Left colon (tissue), 2 donors: ENCODE results near the gene FRMPD4. TPM values are rescaled to one million over a fixed set of nuclear protein-coding genes. Genes with fewer than 3 reads are reported as not detected.

Source experiments
- ATAC-seq: fragments of 200-7000 bp; cut with Tn5 transposase; one replicate; pipeline ENCODE4 v1.9.1; 2020; ENCODE audit warnings: mild to moderate bottlenecking, moderate library complexity
- DNase-seq, 2 donors: peaks; one replicate each; pipeline ENCODE4 v3.0.0-alpha.2; 2020
- intact Hi-C, 2 donors: fragments of 100-400 bp; cut with DNase I in 1 of 2; cut with micrococcal nuclease in 1 of 2; formaldehyde crosslinking; loops; one replicate each; pipeline versions ENCODE4 v1.11.2 to v1.14.0; 2022; cut with DNase I, micrococcal nuclease
- total RNA-seq, 2 donors: library from RNA; stranded (reverse); fragmentation: NEBNext Ultra II Directional; extraction: Animal tissue kit (Norgen Biotek cat#: 25700); gene quantifications; one replicate each; pipeline ENCODE4 v1.2.1, GENCODE V29; 2021
- donor health status: DM: no; HTN: no; CAD: no.
- donor health status: DM: yes; HTN: yes; CAD: no.

The FRMPD4 gene
- total RNA-seq, 2 donors from 2014 or later = 0.03 to 0.59 TPM

DNA sequence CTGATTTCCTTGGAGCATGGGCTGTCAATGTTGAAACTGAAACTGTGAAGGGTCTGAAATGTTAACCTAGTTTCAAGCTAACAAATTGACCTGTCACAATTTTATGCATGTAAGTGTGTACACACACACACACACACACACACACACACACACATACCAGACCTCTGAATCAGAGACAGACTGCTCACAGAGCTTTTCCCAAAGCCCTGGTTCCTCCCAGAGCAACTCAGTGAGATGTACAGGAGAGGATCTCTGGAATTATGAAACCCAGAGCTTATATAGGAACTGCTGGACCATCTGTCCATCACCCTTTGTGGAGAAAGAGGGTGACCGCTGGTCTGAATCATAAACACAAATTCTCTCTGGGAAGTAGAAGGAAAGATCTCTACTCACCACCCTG, 424.8 kb downstream of the FRMPD4 start:
- DNase-seq (no peak), ATAC-seq (no peak)
- intact Hi-C loops = no loop called here

DNA sequence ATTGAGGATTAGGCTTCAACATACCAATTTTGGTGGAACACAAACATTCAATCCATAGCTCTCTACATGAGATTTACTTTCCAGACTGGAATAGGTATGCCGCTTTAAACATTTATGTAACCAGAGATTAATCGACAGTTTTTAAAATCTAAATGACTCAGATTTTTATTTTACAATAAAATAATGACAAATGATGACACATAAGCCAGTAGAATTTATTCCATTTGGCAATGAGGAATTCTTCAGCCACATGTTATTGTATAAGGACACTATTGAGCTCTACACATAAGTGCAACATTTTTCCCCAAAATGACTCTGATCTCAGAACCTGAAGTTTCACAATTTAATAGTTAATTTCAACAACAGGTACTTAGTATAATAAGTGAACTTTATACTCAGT, 425.9 kb downstream of the FRMPD4 start:
- intact Hi-C loops = no loop called here
- DNase-seq (no peak), ATAC-seq (no peak)

DNA sequence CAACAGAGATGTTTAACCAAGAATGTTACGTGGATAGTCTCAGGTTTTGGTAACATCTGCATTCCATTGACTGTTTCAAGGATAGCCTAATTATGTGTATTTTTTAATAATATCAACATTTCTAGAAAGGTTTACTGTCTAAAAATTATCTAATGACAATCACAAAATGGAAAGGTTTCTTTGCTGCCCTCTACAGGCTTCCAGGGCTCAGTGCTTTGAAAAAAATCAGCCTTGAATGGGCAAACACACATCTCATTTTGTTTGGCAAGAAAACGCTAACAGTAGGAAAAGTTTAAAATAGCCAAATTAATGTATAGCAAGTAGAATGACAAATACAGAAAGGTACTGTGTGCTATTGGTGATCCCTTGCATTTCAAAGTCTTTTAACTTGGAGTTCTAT, 429.6 kb downstream of the FRMPD4 start:
- intact Hi-C loops = no loop called here
- ATAC-seq = no peak
- no peak for DNase-seq

DNA sequence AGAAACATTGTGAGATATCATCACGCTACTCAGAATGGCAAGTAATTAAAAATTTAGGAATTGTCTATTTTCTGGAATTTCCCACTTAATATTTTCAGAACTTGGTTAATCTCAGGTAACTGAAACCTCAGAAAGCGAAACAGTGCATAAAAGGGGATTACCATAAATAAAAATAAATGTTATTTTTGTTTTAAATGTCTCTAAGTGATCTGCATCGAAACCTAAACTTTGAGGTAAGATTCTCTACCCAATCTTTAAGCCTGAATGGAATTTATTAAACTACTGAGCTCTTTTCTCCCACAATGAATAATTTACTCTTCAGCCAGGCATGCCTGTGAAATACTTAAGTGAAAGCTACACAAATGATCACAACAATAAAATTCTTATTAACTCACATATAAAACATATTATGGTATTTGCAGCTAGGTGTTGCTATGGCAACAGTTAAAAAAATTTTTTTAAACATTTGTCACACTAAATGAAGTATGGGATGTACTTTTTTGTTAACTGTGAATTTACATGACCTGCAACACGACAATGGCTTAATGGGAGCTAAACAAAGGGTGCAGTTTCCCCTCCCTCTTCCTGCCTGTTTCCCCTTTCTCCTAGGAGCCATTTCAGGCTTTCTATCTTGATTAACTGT, 432.7 kb downstream of the FRMPD4 start:
- intact Hi-C loops = no loop called here

DNA sequence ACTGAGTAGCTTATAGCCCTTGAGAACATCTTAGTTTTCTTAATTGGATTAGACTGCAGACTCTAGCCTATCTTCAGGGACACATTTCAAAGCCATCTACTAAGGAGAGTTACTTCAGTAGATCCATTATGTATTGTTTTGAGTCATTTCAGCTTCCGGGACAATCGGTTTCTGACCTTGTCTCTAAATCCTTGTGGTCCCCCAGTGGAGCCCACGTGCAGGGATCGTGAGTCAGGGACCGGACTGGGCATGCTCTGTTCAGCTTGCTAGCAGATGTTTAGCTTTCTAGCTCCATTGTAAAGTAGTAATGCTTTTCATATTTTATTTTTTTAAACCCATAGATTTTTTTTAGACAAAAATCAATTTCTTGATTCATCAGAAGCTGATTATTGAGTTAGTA, 441.0 kb downstream of the FRMPD4 start:
- intact Hi-C loops = no loop called here
- DNase-seq = no peak
- no peak for ATAC-seq

More for the DNA sequence above, 432.7 kb downstream of the FRMPD4 start:
- ATAC-seq (no peak), DNase-seq (no peak)

DNA sequence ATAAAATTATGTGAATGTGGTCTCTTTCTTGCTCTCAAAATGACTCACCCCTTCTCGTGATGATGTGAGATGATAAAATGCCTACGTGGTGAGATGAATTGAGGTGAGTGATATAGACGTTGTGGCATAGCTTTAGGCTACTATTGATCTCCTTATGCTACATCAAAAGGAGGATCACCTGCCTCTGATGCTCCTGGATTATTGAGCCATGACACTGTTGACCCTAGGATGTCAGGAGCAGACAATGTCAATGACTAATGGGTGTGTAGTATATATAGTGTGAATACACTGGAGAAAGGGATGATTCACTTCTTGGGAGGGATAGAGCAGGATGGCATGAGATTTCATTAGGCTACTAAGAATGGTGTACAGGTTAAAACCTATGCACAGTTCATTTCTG, 442.3 kb downstream of the FRMPD4 start:
- intact Hi-C loops = no loop called here
- DNase-seq (no peak), ATAC-seq (no peak)

DNA sequence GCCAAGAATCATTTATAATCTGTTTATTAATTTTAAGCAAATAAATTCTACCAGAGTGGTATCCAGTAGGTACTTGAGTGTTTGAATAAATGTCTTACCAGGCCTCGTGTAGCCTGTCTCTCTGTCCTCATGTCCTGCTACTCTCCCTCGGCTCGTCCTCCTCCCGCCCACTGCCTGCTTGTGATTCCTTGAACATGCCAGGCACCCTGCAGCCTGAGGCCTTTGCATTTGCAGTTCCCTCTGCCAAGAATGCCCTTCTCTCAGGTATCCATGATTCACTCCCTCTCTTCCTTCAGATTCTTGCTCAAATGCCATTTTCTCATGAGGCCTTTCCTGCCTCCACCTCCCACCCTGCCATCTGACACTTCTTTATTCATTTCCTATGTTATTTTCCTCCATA, 443.3 kb downstream of the FRMPD4 start:
- no peak for DNase-seq
- ATAC-seq = no peak
- intact Hi-C loops = no loop called here

DNA sequence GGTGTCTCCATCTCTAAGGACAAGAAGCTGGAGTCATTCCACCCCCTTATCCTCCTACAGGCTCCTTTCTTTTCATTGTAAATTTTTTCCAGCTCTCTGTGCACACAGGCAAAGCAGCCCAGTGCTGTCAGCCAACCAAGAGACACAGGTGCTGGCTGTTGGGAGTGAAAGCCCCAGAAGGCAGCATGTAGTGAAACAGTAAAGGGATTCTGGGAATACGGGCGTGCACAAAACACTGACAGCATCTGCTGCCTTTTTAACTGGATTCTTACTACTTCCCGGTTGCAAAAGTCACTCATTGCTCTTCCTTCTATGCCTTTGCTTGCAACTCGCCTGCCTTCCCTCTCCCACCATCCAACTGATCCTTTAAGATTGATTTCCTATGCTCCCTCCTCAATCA, 444.4 kb downstream of the FRMPD4 start:
- ATAC-seq (no peak), DNase-seq (no peak)
- intact Hi-C loops = no loop called here

DNA sequence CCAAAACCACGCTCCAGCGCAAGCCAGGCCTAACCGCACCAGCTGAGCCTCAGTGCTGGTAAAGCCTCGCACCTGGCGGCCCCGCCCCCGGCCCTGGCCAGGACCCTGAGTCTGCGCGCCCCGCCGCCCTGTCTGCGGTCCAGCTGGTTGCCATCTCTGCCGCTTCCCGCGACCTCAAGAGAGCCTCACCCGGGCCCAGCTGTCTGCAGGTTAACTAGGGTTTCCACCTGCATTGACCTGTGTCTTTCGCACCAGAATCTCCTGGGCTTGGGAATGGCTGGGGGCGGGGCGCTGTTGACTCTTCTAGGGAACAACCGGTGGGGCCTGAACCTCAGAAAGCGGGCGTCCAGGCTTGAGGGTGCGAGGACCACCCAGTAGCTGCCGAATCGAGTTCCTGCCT, 445.3 kb downstream of the FRMPD4 start:
- ATAC-seq (no peak), DNase-seq (no peak)
- intact Hi-C loops = no loop called here

DNA sequence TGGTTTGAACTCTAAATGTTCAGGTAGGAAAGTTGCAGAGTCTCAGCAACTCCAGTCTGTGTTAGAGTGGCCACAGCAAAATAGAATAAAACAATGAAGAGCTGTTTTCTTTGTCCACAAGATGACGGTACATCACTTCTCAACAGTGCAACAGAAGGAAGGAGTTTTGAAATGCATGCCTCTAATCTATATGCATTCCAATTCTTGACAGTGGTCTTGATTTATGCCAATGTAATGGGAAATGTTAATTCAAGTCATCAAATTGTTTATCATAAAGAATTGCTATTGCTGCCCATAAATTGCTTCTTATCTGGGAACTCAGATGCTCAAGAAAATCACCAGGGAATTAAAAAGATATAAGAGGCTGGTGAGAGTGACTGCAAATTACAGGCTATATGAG, 457.4 kb downstream of the FRMPD4 start:
- no peak for ATAC-seq
- intact Hi-C loops = no loop called here
- no peak for DNase-seq

DNA sequence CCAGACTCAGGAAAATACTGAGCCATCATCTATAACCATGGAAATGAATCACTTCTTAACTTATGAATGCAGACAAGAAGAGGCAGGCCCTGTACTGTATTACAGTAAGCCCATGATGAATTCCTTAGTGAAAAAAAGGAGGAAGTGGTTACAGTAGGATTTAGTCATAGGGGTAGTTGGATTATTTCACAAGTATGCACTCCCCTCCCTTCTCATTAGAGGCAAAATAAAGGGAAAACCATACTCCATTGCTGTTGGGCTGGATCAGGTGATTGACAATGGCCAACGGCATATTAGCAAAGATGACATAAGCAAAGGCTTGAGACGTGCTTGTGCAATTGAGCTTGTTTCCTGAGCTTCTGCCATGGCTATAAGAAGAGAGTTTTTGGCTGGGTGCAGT, 471.8 kb downstream of the FRMPD4 start:
- intact Hi-C loops = no loop called here
- ATAC-seq (no peak), DNase-seq (no peak)

DNA sequence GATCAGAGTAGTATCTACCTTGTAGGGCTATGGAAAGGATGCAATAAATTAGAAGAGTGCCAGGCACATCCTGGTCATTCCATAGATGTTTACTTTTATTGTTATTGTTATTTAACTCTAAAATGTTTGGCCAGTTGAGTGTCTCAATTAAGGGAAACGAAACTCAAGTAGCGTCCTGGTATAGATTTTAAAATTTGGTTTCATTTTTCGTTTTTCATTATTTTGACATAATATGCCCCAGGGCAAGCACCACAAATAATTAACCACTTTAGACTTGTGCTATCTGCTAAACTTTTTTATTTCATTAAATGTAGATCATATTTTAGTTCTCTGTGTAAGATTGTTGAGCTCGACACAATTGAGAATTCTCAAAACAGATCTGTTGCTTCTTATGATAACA, 473.2 kb downstream of the FRMPD4 start:
- no peak for ATAC-seq
- intact Hi-C loops = no loop called here

DNA sequence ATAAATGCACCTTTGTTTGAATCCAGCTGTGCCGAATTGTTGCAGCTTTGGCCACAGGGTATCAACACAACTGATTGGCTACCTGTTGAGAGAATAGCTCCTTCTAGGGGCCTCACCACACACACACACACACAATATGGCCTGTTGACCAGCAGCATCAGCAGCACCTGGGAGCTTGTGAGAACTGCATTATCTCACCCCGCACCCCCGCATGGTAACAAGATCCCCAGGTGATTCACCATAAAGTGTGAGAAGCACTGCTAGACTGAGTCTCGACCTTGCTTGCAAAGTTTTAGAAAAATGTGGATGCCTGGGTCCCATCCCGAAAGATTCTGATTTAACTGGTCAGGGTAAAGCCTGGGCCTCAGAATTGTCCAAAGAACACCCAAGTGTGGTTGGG, 476.0 kb downstream of the FRMPD4 start:
- DNase-seq = no peak
- intact Hi-C loops = no loop called here
- ATAC-seq = no peak

More for the DNA sequence above, 473.2 kb downstream of the FRMPD4 start:
- DNase-seq = no peak

DNA sequence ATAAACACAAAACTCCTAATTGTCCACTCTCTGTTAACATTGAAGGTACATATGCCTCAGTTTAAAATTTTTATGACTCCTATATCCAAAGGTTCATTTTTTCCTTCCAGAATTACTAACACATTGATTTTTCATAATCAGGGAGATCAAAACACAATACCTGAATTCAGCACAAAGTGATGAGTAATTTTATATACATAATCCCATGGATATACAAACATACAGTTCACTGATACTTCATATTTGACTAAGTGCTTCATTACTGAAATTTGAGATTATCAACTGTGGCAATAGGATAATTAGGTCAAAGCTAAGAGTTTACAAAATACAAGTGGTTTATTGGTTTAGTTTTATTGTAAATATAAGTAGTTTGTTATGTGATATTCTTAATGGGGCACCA, 476.8 kb downstream of the FRMPD4 start:
- DNase-seq (no peak), ATAC-seq (no peak)
- intact Hi-C loops = no loop called here

DNA sequence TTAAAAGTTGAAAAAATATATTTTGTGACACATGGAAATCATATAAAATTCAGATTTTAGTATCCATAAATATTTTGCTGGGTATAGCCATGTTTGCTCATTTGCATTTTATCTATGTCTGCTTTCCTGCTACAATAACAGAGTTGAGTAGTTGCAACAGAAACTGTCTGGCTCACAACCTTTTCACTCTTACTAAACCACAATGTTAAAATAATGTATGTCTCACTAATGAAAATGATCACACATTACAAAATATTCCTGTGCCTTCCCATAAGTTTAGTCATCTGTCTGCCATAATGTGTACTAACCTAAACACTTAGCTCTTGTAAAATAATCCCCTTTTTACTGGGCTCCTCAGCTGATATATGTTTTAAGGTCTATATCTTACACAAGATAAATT, 479.0 kb downstream of the FRMPD4 start:
- intact Hi-C loops = no loop called here
- DNase-seq (no peak), ATAC-seq (no peak)

DNA sequence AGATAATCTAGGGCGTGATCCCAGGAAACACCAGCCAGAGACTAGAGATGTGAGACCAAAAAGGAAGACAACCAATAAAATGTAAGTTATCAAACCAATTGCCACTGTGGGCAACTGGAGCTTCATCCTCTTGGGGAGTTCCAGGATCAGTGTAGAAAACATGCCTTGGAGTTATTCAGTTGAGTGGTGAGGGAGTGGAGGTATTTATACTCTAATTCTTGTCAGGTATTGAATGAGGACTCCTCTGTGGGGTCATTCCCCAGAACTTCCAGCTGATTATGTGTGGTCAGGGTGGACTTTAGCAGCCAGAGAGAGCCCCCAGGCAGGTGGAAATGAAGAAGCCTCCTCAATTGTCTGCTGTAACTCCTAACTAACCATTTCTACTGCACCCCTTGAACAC, 509.0 kb downstream of the FRMPD4 start:
- ATAC-seq (no peak), DNase-seq (no peak)
- intact Hi-C loops = no loop called here

DNA sequence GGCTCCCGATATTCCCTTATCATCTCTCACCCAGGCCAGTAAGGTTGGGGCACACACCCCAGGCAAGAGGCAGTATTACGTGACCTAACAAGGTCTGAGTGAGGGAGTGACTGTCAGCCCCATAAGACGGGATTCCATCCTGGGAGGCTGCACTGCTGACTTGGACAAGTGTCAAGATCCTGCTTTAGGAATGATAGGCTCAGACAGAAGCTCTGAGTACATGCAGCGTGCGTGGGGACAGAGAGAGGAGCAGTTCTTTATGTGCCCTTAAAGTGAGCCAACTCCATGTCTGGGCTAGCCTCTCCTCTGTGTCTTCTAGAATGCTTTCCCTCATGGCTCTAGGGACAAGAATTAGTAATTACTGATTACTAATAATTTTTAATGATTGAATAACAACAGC, 510.7 kb downstream of the FRMPD4 start:
- no peak for ATAC-seq
- no peak for DNase-seq
- intact Hi-C loops = no loop called here

DNA sequence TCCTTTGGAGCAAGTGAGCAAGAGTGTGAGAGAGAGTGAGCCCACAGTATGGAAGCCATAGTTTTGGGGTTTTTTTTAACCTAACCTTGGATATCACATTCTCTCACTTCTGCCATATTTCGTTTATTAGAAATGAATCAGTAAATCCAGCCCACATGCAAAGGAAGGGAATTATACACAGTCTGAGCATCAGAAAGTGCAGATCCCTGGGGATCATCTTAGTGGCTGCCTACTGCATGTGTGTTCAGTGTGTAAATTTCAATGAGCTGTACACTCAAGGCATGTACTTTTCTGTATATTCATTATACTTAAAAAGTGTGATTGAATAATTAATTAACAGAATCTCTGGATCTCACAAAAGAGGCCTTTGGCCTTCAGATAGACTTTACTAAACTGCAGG, 519.2 kb downstream of the FRMPD4 start:
- ATAC-seq (no peak), DNase-seq (no peak)
- intact Hi-C loops = no loop called here

DNA sequence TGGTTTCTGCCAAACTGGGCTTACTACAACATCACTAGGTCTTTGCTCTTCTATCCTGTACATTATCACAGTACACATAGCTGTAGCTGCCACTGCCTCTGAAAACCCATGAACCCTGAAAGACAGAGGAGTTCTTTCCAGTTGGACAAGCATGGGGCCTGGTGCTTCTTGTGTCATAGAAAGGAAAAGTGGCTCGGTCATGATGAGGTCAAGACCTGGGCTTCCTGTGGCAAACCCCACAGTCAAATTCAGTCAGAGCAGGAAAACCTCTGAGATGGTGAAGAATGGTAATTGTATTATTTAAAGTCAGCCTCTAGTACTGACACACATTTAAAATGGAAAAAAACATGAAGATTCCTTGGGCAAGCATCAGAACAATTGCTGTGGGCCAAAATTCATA, 519.6 kb downstream of the FRMPD4 start:
- DNase-seq (no peak), ATAC-seq (no peak)
- intact Hi-C loops = no loop called here

DNA sequence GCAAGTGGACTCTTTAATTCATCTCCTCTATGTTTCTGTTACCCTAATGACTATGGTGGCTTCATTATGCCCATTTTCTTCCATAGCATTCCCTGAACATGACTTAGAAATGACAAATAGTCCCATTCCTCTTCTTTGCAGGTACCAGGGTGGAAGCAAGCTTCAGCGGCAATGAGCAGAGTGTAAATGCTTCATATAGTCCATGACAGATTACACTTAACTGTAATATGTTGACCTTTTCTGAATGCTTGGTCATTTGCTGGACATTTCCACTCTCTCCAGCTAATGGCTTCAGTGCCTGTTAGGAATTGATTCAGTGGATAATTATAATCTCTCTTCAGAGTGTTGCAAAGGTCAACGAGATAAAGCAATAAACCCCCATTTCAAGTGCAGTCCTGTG, 523.2 kb downstream of the FRMPD4 start:
- DNase-seq (no peak), ATAC-seq (no peak)
- intact Hi-C loops = no loop called here

DNA sequence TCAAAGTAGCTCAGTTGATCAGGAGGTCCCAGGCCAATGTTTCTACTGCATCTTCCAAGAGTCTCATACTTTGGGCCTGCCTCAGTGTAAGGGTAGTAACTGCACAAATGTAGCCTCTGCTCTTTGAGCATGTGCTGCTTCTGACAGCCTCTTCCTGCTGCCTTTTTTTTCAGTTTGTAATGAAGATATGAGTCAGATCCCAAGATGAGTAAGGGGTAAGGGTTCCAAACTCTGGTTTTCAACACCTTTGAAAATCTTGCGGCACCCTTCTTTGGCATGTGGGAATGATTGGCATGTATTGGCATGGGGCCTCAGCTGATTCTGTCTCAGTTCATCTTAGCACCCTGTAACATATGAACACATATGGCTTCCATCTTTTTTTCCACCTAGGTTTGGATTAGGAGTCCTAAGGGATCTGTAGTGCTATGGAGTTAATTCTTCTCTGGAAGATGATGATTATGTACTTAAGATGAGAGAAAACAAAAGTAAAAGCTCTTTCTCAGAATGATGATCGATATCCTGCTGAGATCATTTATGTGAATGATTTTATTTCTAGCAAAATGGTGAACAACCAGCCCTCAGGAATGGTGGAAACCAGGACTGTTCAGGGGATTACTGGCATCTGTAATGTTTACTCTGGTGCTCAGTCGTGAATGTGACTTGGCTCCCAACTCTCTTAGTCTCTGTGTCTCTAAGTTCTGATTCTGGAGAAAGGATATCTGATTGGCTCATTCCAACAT, 534.3 kb downstream of the FRMPD4 start:
- ATAC-seq (no peak), DNase-seq (no peak)
- intact Hi-C loops = no loop called here
